GM21360 (cell line): ENCODE data around the gene OGFOD1.
A peak's percentile ranks its signal among the peaks of the same experiment; 100 is the strongest.

Experiments
- ATAC-seq: cut with Tn5 transposase; IDR thresholded peaks from one replicate; pipeline ENCODE4 v1.9.1; 2021; ENCODE audit warnings: mild to moderate bottlenecking, moderate library complexity; ENCODE audit not compliant: unreplicated experiment

OGFOD1 gene

GRCh38 chr16:56426585-56426984 lies 24.8 kb upstream of the OGFOD1 start:
- no peak for ATAC-seq

DNA sequence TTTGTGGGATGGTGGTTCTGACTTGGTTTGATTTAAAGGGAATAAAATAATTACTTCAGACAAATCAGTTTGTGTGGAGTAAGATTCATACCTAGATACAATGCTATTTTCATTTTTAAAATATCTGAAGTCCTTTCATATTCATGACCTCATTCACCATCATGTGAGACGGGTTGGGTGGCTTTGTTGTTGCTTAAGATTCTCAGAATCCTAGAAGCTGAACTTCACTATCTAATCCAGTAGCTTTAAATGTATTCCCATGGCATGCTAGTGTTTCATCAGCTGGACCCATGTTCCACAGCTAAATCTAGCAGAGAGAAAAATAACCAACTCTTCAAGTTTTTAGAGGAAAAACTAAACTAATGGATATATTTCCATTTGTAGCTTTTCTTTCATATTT lies 23.3 kb upstream of the OGFOD1 start:
- no peak for ATAC-seq

GRCh38 chr16:56436258-56436657 lies 15.1 kb upstream of the OGFOD1 start:
- no peak for ATAC-seq

GRCh38 chr16:56438038-56438437 lies 13.3 kb upstream of the OGFOD1 start:
- ATAC-seq = no peak

GRCh38 chr16:56447286-56447685 lies 4.1 kb upstream of the OGFOD1 start:
- no peak for ATAC-seq

- ATAC-seq = no peak
Measured at GRCh38 chr16:56448005-56448404, 3.3 kb upstream of the OGFOD1 start.

- ATAC-seq = no peak
Measured at GRCh38 chr16:56450275-56450985, 924 bp upstream of the OGFOD1 start.

DNA sequence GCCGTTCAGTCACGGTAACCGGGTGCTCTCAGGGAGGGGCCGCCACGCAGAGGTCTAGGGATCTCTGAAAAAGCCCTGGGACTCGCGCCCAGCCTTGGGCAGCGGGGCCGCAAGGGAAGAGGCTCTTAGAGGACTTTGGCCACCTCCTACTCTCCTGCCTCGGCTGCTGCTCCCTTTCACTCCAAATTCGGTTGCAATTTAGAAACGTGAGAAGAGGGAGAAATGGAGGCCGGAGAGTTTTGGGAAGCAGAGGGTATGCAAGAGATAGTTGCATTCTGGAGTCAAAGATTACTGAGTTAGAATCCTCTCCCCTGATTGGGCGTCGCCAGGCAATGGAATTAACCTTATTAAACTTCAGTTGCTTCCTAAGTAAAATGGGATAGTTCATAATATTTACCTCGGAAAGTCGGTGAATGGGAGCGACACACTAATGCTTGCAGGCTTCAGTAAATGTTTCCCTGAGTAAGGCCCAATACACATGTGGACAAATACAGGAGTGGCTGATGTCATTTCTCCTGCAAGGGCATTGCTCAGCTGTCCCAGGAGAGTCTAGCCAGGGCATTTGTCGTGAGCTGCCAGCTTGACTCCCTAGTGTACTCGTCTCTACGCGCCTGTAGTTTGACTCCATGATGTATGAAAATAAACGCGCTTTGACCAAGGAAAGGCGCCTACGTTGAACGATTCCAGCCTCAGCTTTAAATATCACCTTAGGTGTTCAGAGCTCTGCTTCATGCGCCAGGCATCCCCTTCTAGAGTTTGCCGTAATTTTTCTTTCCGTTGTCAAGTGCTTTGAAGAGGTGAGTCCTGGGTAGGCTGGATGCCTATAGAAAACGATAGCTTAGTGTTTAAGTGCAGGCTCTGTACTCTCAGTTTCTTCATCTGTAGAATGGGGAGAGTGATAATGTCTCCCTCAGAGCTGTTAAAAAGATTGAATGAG lies 667 bp downstream of the OGFOD1 start:
- peak; percentile 27 for ATAC-seq

GRCh38 chr16:56457927-56458470 lies 6.6 kb downstream of the OGFOD1 start:
- ATAC-seq = no peak

GRCh38 chr16:56460101-56460500 lies 8.7 kb downstream of the OGFOD1 start:
- ATAC-seq = no peak

DNA sequence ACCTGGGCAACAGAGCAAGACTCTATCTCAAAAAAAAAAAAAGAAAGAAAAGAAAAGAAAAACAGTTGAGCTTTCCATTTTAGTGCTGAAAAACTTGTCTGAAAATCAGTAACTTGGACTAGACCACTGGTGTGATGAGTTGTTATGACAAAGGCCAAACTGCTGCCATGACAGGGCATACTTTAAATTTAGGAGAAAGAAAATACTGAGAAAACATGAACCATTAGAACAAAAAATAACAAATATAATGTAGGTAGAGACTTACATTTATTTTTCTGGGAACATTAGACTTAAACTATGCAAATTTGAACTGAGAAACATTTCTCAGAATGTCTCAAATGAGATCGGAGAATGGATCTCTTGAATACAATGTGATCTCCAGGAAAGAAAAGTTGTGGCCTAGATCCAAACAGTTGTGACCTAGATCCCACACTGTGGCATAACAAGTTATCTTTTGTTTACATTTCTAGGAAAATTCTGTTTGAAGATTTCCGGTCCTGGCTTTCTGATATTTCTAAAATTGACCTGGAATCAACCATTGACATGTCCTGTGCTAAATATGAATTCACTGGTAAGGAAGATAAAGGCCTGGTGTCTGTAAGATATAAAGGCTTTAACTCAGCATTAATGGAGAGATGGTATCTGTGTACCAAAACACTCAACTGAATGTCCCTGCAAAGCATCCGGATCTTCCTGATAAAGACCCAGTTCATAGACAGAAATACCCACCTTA lies 10.9 kb downstream of the OGFOD1 start:
- ATAC-seq = no peak

DNA sequence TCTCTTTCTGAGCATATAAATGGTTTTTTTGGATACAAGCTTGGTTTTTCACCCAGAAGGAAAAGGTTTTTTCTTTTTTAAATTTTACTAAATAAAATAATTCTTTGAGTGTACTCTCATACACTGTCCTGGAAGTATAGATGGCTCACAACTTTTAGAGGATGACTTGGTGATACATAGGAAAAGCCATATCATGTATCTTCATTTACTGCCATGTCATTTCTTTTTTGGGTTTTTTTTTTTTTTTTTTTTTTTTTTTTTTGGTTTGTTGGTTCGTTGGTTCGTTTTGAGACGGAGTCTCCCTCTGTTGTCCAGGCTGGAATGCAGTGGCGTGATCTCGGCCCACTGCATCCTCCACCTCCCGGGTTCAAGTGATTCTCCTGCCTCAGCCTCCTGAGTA lies 11.8 kb downstream of the OGFOD1 start:
- ATAC-seq = no peak

DNA sequence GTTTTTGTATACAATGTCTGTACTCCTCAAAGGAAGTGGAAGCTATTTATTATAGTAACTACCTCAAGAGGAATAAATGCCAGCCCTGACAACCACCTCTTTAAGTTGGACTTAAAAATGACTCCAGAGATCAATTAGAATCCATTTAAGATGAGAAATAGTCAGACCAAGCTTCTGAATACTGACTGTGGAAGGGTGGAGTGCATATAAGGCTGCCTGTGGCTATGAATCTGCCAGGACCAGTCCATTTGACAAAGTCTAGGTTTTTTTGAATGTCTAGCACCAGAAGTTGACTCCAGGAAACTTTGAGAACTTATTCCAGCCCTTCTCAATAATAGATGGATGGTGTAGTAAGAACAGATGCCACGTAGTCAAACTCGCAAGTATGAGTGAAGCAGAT lies 15.0 kb downstream of the OGFOD1 start:
- ATAC-seq = no peak

DNA sequence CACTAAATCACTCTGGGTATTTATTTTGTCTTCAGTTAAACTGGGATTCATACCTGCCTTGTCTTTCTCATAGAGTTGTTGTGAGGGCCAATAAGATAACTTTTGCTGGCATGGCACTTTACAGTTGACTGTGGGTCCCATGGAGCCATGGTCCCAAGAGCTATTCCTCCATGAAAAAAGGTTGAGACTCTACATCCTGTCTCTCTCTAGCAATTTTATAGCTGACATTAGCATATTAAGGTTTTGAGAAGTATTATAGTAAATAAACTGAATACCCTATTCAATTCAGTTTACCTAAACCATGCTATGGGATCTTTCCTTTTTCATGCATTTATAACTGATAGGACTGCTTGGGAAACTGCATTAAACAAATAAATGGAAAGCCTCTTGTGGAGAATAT lies 17.4 kb downstream of the OGFOD1 start:
- ATAC-seq = no peak

DNA sequence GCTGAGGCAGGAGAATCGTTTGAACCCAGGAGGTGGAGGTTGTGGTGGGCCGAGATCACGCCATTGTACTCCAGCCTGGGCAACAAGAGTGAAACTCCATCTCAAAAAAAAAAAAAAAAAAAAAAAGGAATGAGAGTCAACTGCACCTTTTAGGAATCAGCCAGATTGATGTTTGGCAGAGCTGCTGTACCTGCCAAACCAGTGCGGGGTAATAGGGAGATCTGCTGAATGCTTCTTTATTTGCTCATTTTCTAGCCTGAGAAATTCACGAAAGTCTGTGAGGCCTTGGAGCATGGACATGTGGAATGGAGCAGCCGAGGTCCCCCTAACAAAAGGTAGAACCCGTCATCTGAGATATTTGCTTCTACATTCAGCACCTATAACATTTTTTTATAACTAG lies 18.4 kb downstream of the OGFOD1 start:
- ATAC-seq = no peak

DNA sequence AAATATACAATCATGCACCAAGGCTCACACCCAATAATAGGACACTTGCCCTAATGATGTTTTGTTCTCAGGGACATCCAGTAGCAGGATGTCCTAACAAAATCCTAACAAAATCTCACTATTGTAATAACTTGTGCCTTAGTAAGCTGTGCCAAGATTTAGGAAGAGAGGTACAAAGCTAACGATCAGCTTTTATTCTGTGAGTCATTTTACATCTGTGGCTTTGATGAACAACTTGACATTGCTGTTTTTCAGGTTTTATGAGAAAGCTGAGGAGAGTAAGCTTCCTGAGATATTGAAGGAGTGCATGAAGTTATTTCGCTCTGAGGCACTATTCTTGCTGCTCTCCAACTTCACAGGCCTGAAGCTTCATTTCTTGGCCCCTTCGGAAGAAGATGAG lies 18.9 kb downstream of the OGFOD1 start:
- ATAC-seq = no peak

DNA sequence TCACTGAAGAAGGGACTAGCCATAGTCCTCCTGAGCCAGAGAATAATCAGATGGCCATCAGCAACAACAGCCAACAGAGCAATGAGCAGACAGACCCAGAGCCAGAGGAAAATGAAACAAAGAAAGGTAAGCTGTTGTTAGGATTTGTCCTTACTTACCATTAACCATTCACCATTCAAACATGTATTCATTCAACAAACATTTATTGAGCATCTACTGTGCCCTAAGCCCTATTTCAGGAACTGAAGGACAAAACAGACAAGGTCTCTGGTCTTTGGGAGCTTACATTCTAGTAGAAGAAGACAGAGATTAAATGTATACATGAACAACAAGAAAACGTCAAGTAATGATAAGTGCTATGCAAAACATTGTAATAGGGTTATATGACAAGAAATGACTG lies 19.3 kb downstream of the OGFOD1 start:
- no peak for ATAC-seq

DNA sequence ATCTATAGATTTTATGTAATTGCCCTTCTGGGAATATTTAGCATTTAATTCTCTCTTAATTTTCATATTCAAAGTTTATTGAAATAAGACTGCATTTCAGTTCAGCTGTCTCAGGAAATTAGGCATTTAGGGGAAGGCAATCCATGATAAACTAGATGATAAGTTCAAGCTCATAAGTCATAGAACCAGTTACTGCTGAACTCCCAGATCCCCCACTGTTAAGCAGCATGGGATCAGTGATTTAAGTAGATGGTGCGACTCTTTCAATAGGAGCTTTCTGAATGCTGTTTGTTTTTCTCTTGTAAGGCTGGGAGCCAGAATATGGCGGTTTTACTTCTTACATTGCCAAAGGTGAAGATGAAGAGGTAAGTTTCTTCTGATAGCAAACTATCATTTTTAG lies 23.8 kb downstream of the OGFOD1 start:
- no peak for ATAC-seq

- no peak for ATAC-seq
Measured at GRCh38 chr16:56477096-56477878, 25.9 kb downstream of the OGFOD1 start.

GRCh38 chr16:56478281-56479049 lies 27.1 kb downstream of the OGFOD1 start:
- ATAC-seq = no peak
